HG02884 (cell line): ENCODE measurements around the gene BUD31.
"Not testable (repeated sequence)": the region's sequence is repeated elsewhere in the genome, so short reads cannot be mapped to it uniquely, and the experiment has no call there.

Experiments
- ATAC-seq: cut with Tn5 transposase; IDR thresholded peaks from one replicate; pipeline ENCODE4 v1.9.1; 2021; ENCODE audit warnings: mild to moderate bottlenecking, moderate library complexity; ENCODE audit not compliant: unreplicated experiment

BUD31 gene

DNA sequence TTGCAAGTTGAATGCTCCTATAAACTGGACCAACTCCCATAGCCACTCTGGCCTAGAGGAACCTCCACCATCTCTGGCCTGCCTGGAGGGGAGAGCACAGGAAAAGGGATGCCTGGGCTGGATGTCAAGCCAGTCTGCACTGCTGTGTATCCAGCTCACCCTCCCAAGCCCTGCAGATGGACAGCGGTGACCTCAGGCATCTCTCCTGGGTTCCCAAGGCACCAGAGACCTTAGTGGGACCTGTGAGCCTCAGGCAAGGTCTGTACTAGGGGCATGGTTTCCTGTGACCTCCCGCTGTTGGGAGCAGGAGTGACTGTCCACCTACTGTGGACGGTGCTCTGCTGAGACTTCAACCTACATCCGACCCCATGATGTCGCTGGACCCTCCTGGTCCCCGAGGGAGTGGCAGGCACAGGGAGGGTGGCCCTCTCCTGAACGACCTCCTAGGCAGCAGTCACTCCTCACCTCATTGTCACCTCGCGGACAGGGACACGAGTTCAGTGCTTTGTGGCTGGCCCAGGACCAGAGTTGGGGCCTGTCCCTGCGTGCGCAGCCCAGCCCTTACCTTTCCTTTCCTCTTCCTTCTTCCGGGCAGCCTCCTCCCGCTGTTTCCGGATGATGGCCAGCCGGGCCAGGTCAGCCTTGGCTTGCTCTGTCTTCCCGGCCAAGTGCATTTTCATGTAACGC is 11.3 kb upstream of the BUD31 start:
- no peak for ATAC-seq

DNA sequence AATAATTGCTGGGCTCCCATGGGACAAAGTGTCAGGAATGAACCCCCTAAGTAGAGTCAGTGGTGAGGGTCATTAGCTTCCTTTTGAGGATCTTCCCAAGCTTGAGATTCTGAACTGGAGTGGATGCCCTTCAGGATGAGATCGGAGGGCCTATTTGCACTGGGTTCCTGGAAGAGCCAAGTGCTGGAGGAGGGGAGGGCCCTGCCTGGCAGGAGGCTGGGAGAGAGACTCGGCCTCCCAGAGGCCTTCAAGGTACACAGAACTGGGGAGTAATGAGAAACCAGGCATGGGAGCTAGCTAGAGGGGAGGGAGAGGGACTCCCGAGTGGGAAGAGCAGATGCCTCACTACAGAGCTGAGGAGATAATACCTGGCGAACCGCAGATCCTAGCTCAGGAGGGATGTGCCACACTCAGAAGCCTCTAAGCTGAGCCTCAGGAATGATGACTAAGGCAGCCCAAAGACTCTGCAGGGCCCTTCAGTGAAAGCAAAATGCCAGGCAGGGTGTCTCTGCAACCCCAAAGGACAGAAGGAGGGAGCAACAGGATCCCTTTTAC is 9.8 kb upstream of the BUD31 start:
- ATAC-seq, result no peak

DNA sequence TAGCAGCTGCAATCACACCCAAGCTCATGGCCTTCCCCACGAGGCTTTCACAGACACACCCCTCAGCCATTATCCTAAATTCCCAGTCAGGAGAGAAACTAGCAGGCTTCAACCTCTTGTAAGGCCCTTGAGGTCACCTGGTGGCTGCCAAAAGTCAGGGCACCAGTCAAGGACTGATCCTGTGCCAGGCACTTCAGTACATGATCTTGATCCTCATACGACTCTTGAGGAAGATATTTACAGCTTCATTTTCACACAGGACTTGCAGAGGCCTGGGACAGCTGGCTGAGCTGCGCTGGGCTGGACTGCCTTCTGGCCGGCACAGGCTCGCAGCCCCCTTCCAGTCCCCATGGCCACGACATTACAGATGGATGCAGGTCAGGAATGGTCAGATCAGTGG is 9.2 kb upstream of the BUD31 start:
- ATAC-seq, result no peak

DNA sequence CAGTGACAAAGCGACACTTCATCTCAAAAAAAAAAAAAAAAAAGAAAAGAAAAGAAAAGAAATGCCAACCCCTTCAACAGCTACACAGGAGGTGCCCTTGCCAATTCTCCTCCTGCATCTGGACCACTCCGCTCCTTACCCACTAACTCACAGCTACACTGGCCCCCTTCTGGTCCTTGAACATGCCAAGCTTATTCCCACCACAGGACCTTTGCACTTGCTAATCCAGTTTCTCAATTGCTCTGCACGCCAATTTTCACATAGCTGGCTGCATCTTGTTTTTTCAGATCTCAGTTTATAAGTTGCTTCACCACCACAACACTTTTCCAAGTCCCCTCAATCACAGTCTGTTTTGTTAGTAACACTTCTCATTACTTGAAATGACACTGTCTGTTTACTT is 5.9 kb upstream of the BUD31 start:
- ATAC-seq, result no peak

DNA sequence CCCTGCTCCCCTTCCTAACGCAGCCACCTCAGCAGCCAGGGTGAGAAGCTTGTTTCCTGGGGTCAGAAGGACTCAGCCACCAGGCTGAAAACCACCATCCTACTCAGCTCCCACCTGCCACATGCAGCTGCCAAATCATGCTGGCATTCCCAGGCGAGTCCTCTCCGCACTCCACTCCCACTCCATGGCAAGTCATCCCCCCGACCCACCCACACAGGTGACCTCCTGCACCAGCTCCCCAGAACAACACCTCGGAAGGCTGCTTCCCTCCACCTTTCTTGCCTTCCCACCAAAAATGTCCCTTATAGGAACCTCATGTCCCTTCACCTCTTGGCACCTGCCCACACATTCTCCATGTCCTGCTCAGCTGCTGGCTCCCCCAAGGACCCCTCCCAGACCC is 5.0 kb upstream of the BUD31 start:
- no peak for ATAC-seq

DNA sequence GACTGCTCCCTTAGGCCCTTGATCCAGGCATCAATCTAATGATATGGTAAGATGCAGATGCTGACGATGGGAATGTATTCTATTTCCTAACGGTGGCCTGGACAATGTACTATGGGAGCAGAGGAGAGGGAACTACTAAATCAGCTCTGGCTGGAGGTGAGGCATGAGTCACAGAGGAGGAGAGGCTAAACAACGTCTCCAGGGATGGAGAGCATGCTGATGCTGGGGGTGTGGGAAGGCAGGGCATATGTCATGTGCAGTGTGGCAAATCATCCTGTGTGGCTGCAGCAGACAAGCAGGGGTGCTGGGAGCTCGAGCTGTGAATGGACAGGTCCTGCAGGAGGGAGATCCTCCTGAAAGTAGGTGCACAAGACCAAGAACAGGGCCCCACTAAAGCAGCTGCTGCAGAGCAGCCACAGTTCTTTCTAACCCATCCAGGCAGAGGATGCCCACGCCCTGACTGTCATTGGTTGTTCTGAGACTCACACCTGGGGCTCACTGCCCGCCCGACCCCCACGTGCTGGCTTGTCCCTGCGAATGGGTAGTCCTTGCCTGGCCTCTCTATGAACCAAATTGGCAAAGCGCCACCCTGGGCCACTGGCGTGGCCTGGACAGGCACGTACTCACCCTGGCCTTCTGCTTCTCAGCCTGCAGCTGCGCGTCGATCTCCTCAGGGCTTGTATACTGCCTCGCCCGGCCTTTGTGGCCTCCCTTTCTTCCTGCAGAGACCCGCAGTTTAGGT is 4.4 kb upstream of the BUD31 start:
- ATAC-seq, result no peak

DNA sequence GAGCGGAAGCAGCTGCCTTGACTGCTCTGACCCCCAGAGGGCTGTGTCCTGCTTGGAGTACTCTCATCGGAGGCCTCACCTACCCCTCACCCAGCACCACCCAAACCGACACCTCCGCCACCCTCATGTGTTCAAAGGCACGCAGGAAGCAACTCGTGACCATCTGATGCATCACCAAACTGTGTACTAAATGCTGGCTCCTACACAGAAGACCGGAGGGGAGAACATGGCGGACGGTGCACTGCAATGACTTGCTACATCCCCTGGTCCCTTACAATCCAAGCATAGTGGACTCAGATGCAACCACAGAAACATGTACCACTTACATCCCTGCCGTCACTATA is 3.8 kb upstream of the BUD31 start:
- no peak for ATAC-seq

DNA sequence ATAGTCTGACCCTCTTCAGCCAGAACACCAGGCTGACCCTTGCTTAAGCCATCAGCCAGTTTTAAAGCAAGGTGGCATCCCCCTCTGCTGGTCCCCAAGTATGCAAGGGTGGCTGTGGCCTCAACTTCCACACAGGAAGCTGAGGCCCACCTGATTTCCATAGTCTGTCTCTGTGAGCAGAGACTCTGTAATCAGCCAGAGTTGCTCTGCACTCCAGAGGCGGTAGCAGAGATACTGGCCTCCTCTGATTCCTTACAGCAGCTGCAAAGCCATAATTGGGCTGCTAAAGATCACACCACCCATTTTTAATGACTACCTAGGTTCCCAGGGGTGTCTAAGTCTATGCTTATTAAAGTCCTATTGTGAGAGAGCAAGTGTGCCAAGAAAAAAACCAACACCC is 2.2 kb upstream of the BUD31 start:
- no peak for ATAC-seq

DNA sequence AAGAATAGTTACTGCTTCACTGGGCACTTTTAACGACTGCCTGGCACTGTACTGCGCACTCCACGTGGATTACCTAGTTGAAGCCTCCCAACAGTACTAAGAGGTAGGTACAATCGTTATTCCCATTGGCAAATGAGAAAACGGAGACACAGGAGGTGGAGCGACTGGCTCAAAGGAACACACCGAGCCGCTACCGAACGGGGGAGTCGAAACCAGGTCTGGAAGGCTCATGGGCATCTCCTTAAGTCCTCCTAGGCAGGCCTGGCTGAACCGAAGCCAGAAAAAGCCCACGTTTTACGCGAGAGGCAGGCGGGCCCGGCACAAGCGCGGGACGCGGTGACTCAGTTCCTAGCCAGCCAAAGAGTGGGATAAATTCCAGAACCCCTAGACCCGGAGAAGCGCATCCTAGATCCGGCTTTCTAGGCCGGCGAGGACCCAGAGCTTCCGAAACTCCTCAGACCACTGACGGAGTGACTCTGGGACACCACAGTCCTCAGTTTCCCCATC is 844 bp upstream of the BUD31 start:
- ATAC-seq, result no peak

DNA sequence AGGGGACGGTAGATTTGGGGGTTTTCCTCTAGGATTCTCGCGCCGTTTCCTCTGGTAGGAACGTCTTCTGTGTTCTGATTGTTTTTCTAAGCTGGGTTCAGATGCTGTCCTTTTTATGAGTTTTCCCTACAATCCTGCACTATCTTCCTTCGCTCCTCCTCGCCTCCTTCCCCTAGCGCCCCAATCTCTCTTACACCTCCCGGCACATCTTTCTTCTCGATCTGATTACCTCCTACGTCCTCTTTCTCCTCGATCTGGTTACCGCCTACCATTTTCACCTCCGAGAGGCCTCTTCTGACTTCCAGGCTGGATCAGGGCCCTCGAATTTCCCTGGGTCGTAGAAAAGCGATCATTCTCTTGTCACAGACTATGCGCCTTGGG is 413 bp downstream of the BUD31 start:
- no peak for ATAC-seq

DNA sequence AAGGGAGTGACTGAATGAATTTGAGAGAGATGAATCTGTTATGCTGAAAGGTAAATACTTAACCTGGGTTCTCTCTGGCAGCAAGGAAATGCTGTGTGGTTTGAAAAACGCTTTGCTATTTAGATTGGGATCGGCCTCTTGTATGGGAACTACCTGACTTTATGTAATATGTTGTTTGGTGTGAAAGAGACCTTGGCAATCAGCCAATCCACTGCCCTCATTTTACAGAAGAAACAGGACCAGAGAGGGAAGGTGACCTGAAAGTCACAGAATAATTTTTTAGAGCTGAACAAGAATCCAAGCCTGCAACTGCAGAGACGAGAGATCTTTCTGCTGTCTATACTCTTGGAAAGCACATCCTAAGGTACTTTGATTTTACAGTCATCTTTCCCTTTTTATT is 1.0 kb downstream of the BUD31 start:
- ATAC-seq, result no peak

DNA sequence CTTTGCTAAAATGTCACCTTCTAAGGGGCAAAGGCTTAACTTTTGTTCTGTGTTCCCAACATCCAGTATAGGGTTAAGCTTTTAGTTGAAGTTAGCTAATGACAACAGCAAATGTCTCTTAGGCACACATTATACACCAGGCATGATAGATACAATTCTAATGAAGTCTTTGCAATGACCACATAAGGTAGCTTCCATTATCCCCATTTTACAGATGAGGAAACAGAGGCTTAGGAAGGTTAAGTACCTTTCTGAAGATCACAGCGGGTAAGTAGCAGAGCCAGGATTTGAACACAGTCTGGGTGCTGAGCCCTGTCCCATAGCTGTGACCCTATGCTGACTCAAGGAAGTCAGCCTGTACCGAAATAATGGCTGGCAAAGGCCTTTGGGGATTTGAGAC is 1.9 kb downstream of the BUD31 start:
- ATAC-seq, result no peak

DNA sequence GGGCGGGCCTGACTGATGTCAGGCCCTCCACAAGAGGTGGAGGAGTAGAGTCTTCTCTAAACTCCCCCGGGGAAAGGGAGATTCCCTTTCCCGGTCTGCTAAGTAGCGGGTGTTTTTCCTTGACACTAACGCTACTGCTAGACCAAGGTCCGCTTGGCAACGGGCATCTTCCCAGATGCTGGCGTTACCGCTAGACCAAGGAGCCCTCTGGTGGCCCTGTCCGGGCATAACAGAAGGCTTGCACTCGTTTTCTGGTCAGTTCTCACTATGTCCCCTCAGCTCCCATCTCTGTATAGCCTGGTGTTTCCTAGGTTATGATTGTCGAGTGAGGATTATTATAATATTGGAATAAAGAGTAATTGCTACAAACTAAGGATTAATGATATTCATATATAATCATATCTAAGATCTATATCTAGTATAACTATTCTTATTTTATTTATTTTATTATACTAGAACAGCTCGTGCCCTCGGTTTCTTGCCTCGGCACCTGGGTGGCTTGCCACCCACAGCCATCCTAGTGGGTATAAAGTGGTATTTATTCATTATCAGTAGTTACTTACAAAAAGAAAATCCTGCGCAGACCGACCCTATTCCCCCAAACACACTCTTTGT is 6.9 kb downstream of the BUD31 start:
- ATAC-seq, result not testable (repeated sequence)

DNA sequence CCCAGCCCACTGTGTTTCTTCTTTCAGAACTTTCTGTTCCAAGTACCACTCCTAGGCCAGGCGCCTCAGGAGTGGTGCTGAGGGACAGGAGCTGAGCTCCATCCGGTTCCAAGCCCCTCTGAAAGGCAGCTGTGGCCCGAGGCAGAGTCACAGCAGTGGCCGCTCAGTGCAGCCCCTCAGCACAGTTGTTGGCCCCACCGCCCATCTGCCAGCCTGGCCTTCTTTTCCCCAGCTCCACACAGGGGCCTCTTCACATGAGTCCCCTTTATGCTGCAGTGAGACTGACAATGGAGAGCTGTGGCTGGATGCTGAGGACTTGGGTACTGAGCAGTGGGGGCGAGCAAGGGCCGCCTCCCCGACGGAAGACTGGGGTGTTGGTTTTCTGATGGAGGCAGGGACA is 9.5 kb downstream of the BUD31 start:
- ATAC-seq, result no peak

DNA sequence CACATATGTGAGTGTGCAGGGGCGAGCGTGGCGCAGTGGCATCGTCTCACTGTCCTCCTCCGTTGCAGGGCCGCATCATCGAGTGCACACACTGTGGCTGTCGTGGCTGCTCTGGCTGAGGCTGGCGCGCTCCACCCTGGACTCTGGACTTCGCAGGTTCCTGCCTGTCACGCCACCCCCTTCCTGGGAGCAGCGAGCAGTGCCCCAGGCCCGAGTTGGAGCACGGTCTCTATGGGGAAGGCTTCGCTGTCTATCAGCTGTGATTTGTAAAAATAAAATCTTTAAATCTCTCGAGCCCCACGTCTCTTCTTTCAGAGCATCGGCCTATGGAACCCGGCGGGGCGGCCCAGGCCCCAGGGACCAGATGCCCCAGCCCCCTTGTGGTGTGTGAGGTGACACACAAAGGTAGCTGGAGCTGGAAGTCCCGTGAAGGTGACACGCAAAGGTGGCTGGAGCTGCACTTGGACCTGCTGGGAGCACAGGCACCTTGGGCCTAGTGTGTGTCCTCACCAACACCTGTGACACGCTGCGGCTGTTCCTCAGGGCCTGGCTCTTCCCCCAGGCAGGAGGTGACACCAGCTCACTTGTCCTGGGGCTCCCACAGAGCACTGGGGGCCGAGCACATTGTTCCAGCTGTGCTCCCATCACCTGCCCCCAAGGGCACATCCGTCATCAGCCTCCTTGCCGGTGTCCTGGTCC is 10.7 kb downstream of the BUD31 start:
- no peak for ATAC-seq

DNA sequence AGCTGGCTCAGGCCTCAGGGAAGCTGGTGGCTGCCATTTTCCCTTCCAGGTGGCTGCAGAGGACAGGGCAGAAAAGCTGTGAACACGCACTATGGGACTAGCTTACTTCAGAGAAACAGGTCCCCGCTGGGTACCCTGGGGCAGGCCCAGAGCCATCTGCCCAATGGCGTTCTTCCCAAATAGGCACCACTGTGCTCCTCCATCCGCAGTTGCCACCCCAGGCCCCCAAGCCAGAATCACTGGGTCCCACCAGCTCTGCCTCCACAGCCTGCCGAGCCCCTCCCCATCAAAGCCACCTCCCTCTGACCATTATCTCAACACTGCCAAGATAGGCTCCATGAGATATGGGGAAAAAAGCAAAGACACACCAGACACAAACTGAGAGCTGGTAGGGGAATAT is 11.4 kb downstream of the BUD31 start:
- ATAC-seq, result no peak

DNA sequence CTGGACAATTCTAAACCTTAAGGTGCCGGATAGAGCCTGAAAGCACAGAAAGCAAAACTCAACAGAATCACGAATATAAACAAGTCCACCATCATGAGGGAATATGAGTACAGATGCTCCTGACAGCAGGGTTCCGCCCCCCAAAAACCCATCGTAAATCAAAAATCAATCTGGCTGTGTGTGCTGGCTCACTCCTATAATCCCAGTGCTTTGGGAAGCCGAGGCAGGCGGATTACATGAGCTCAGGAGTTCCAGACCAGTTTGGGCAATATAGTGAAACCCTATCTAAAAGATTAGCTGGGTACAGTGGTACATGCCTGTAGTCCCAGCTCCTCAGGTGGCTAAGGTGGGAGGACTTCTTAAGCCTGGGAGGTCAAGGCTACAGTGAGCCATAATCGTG is 12.2 kb downstream of the BUD31 start:
- no peak for ATAC-seq

DNA sequence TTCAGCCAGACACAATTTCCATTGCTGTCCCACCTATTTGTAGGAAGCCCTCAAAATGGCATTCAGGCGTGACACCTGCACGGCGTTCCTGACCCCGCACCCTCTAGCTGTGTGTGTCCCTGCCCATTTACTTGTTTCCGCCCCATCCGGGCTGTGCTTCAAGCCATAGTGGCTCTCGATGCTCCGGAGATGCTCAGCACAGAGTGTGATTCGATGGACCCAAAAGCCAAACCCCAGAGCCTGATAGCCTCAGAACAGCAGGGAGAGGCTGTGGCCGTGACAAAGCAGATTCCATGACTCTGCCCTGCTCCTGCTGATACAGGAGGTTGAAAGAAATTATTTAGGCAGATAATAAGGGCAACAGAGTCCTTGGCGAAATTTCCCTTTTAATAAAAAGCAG is 13.4 kb downstream of the BUD31 start:
- ATAC-seq, result no peak

DNA sequence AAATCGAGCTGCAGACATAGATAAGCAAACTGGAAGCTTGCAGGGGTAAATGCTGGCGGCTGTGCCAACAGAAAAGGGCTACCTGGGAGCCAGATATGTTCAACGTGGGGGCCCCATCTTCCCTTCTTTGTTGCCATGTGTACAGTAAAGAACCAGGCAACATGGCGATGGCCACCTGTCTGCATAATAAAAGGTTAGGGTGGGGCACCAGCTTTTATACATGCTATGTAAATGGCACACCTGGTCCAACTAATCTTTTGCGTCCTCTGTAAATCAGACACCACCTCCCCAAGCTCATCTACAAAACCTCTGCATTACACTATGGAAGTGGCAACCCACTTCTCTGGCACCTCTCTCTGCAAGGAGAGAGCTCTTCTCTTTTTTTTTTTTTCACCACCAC is 13.9 kb downstream of the BUD31 start:
- no peak for ATAC-seq

DNA sequence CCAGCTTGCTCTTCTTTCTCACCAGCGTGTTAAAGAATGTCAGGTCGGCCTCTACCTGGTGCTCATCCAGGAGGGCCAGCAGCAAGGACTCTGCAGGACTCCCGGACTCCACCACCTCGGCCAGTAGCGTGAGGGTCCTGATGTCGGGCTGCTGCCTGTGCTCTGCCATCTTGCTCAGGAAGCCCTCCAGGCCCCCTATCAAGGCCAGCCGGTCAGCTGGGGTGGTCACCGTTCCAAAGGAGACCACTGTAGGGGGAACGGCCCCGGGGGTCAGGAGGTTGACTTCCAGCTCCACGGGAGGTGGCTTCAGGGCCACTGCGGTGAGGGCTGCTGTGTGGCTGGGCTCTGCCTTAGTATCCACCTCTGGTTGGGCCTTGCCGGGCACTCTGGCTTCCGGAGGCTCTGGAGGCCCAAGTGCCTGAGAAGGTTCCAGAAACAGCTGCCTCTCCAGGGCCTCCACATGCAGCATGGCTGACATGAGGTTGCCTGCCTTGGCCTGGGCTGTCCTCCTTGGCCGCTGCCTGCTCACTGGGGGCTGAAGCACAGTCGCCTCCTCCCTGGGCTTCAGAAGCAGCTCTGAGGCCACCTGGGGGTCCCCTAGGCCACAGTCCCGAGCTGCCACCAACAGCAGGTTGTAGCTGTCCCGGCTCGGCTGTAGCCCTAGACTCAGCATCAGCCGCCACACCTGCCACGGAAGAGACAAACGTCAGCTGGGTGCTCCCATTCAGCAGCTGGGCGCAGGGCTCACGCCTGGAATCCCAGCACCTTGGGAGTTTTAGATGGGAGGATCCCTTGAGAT is 16.4 kb downstream of the BUD31 start:
- no peak for ATAC-seq
